ENCODE results near the gene GPS2. TPM values are rescaled to one million over a fixed set of nuclear protein-coding genes. Genes with fewer than 3 reads are reported as not detected.

The GPS2 gene
- total and polyA plus RNA-seq, 10 of the 15 experiments (the other 5 are each of a cell fraction or from before 2014, with no cell fraction given), result 10.2 to 96.4 (median 42.5) TPM

DNA sequence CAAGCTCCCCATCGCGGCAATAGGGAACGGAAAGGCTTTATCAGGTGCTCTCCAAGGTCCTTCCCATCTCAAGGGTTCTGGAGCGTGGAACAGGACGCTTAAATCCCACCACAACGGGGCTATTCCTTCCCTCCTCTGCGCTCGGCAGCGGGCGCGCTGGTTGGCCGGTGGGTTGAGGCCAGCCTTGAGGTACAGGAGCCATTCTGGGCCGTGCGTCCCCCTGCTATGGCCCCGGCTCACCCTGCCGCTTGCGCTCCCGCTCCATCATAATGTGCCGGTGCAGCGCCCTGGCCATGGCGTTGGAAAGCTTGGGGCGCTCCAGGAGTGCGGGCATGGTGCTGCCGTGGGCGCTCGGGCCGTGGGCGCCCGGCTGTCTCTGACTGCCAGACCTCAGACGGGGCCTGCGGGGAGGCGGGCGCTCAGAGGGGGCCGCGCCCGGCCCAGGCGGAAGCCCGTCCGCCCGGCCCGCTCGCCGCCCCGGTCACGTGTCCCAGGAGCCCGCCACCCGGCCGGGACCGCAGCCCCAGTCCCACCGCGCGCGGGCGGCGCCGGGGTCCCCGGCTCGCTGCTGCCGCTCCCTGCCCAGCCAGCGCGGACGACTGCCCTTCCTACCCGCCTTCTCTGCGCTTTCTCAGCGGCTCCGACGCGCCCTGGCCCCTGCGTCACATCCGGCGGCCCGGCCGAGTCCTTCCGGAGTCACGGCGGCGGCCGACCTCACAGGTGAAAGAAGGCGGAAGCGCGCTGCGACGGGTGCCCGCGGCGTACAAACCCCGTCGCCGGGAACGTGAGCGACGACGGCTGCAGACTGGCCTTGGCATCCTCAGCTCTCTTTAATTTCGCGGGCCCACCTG, at the start of gene GPS2 (continued):
- TF ChIP-seq WRNIP1 (IDR thresholded peaks at IDR 0.05; ENCODE audit: borderline replicate concordance, low read depth, low read length), result no peak
- TF ChIP-seq TCF7 (IDR thresholded peaks at IDR 0.05; ENCODE audit: borderline replicate concordance), result no peak
- no peak for TF ChIP-seq STAT3 (IDR thresholded peaks at IDR 0.05; ENCODE audit: low read depth, low read length)
- TF ChIP-seq ZNF274 (IDR thresholded peaks at IDR 0.05; ENCODE audit: insufficient read depth, insufficient read length), result no peak
- no peak for TF ChIP-seq ZZZ3 (IDR thresholded peaks at IDR 0.05; ENCODE audit: control insufficient read depth, insufficient read length, low read depth)
- TF ChIP-seq, protein P1, sequence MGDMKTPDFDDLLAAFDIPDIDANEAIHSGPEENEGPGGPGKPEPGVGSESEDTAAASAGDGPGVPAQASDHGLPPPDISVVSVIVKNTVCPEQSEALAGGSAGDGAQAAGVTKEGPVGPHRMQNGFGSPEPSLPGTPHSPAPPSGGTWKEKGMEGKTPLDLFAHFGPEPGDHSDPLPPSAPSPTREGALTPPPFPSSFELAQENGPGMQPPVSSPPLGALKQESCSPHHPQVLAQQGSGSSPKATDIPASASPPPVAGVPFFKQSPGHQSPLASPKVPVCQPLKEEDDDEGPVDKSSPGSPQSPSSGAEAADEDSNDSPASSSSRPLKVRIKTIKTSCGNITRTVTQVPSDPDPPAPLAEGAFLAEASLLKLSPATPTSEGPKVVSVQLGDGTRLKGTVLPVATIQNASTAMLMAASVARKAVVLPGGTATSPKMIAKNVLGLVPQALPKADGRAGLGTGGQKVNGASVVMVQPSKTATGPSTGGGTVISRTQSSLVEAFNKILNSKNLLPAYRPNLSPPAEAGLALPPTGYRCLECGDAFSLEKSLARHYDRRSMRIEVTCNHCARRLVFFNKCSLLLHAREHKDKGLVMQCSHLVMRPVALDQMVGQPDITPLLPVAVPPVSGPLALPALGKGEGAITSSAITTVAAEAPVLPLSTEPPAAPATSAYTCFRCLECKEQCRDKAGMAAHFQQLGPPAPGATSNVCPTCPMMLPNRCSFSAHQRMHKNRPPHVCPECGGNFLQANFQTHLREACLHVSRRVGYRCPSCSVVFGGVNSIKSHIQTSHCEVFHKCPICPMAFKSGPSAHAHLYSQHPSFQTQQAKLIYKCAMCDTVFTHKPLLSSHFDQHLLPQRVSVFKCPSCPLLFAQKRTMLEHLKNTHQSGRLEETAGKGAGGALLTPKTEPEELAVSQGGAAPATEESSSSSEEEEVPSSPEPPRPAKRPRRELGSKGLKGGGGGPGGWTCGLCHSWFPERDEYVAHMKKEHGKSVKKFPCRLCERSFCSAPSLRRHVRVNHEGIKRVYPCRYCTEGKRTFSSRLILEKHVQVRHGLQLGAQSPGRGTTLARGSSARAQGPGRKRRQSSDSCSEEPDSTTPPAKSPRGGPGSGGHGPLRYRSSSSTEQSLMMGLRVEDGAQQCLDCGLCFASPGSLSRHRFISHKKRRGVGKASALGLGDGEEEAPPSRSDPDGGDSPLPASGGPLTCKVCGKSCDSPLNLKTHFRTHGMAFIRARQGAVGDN (IDR thresholded peaks at IDR 0.05), result peak; percentile 86
- TF ChIP-seq, protein P2, sequence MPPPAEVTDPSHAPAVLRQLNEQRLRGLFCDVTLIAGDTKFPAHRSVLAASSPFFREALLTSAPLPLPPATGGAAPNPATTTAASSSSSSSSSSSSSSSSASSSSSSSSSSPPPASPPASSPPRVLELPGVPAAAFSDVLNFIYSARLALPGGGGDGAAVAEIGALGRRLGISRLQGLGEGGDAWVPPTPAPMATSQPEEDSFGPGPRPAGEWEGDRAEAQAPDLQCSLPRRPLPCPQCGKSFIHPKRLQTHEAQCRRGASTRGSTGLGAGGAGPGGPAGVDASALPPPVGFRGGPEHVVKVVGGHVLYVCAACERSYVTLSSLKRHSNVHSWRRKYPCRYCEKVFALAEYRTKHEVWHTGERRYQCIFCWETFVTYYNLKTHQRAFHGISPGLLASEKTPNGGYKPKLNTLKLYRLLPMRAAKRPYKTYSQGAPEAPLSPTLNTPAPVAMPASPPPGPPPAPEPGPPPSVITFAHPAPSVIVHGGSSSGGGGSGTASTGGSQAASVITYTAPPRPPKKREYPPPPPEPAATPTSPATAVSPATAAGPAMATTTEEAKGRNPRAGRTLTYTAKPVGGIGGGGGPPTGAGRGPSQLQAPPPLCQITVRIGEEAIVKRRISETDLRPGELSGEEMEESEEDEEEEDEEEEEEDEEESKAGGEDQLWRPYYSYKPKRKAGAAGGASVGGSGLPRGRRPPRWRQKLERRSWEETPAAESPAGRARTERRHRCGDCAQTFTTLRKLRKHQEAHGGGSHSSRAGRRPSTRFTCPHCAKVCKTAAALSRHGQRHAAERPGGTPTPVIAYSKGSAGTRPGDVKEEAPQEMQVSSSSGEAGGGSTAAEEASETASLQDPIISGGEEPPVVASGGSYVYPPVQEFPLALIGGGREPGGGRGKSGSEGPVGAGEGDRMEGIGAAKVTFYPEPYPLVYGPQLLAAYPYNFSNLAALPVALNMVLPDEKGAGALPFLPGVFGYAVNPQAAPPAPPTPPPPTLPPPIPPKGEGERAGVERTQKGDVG (CRISPR knock-in tag; IDR thresholded peaks at IDR 0.05), result no peak
- peak; percentile 76 for TF ChIP-seq CHD2 (IDR thresholded peaks at IDR 0.05; ENCODE audit: borderline replicate concordance, low read depth, low read length)
- TF ChIP-seq EZH2 (IDR thresholded peaks at IDR 0.05; ENCODE audit: borderline replicate concordance, control insufficient read depth, low read depth, low read length), result no peak
- peak; percentile 4; the same call in 1 of the 2 replicates for TF ChIP-seq PAX5 (IDR thresholded peaks at IDR 0.05; ENCODE audit: borderline replicate concordance, low read depth, low read length)
- TF ChIP-seq, protein P3, sequence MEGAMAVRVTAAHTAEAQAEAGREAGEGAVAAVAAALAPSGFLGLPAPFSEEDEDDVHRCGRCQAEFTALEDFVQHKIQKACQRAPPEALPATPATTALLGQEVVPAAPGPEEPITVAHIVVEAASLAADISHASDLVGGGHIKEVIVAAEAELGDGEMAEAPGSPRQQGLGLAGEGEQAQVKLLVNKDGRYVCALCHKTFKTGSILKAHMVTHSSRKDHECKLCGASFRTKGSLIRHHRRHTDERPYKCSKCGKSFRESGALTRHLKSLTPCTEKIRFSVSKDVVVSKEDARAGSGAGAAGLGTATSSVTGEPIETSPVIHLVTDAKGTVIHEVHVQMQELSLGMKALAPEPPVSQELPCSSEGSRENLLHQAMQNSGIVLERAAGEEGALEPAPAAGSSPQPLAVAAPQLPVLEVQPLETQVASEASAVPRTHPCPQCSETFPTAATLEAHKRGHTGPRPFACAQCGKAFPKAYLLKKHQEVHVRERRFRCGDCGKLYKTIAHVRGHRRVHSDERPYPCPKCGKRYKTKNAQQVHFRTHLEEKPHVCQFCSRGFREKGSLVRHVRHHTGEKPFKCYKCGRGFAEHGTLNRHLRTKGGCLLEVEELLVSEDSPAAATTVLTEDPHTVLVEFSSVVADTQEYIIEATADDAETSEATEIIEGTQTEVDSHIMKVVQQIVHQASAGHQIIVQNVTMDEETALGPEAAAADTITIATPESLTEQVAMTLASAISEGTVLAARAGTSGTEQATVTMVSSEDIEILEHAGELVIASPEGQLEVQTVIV (IDR thresholded peaks at IDR 0.05; ENCODE audit: borderline replicate concordance, partially characterized antibody), result peak; percentile 90
- no peak for TF ChIP-seq CHD4 (IDR thresholded peaks at IDR 0.05)
- no peak; the same call in 1 of the 2 replicates for TF ChIP-seq CBFB (IDR thresholded peaks at IDR 0.05; ENCODE audit: low read depth)
- TF ChIP-seq SIN3A (IDR thresholded peaks at IDR 0.05; ENCODE audit: low read depth, low read length), result peak; percentile 88
- TF ChIP-seq, protein P4, sequence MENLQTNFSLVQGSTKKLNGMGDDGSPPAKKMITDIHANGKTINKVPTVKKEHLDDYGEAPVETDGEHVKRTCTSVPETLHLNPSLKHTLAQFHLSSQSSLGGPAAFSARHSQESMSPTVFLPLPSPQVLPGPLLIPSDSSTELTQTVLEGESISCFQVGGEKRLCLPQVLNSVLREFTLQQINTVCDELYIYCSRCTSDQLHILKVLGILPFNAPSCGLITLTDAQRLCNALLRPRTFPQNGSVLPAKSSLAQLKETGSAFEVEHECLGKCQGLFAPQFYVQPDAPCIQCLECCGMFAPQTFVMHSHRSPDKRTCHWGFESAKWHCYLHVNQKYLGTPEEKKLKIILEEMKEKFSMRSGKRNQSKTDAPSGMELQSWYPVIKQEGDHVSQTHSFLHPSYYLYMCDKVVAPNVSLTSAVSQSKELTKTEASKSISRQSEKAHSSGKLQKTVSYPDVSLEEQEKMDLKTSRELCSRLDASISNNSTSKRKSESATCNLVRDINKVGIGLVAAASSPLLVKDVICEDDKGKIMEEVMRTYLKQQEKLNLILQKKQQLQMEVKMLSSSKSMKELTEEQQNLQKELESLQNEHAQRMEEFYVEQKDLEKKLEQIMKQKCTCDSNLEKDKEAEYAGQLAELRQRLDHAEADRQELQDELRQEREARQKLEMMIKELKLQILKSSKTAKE (IDR thresholded peaks at IDR 0.05; ENCODE audit: low read depth, poor library complexity, severe bottlenecking), result no peak
- 0 out of 3 replicates have a peak, but pooled peaks have one; percentile 16 for TF ChIP-seq POU2F2 (IDR thresholded peaks at IDR 0.05; ENCODE audit: borderline replicate concordance, low read depth, low read length)
- no peak for TF ChIP-seq ZNF384 (IDR thresholded peaks at IDR 0.05; ENCODE audit: borderline replicate concordance, low read depth, low read length)

Measured in GM12878 (cell line).